Activated naive CD4-positive, alpha-beta T cell treated with Interleukin-2 at 50 U/mL for 16 hours (primary cell): ENCODE data around the gene CLN6.
"Not testable (repeated sequence)": the region's sequence is repeated elsewhere in the genome, so short reads cannot be mapped to it uniquely, and the experiment has no call there.

Experiments
- DNase-seq: peaks from one replicate; pipeline ENCODE4 v3.0.0-alpha.2; 2020

Gene CLN6

DNA sequence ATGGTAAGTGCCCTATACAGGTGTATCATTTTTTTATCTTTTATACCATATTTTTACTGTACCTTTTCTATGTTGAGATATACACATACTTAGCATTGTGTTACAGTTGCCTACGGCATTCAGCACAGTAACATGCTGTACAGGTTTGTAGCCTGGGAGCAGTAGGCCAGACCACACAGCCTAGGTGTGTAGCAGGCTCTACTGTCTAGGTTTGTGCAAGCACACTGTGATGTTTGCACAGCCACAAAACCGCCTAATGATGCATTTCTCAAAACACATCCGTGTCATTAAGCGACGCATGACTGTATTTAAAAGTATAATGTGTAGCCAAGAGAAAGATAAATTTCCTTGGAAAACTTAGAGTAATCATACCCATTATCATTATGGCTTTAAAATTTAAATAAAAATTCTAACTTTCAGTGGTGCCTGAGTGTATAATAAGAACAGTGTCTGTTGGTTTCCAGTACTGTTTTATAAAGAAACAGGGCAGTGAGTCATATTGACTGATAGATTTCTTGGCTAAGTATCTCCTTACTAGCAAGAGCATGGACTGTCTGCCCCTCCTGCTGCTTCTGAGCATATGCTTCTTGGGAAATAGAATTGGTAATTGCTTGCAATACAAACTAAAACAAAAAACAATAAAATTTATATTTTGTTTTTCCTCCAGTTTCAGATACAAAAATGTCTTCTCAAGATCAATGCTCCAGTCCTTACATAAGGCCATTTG lies 42.7 kb downstream of the CLN6 start:
- DNase-seq, result no peak

DNA sequence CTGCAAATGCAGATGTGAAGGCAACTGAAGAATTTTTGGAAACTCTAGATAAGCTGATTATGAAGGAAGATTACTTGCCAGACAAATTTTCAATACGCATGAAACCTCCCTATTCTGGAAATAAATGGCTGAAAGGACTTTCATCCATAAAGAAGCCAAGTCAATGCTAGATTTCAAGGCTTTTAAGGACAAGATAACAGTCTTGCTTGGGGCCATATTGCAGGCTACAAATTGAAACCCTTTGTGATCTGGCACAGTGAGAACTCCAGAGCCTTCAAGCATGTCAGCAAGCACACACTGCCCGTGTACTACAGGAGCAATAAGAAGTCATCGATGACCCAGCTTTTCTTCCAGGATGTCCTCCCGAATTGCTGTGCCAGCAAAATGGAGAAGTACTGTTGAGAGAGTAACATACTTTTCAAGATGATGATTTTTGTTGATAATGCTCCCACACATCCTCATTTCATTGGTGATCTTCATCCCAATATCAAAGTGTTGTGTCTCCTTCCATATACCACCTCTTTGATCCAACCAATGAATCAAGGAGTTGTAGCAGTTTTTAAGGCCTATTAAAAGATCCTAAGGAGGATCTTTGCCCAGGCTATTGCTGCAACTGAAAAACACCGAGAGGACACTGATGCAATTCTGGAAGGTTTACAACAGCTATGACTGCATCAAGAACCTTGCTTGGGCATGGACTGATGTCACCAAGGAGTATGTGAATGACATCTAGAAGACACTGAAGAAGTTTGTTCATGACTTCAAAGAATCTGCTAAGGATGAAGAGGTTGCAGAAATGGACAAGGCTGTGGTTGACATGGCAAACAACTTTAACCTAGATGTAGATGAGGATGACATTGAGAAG lies 44.7 kb downstream of the CLN6 start:
- no peak for DNase-seq

DNA sequence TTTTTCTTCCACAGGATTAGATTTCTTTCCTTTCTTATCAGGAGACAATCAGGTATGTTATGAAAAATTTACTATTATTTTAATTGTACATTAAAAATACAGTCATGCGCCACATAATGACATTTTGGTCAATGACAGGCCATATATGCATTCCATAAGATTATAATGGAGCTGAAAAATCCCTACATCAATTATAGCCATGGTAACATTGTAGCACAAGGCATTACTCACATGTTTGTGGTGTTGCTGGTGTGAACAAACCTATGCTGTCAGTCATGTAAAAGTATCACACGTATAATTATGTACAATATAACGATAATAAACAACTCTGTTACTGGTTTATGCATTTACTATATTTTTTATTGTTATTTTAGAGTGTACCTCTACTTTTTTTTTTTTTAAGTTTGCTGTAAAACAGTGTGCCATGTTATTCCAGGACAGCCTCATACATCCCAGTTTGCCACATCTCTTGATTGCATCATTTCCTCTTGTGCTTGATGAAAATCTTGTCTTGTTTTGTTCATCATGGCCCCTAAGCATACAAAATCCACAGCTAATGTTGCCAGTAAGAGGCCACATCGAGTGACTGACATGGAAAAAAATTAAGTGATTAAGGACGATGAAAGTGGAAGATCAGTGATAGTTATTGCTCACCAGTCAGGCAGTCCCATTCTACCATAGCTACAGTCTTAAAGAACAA lies 45.8 kb downstream of the CLN6 start:
- no peak for DNase-seq

DNA sequence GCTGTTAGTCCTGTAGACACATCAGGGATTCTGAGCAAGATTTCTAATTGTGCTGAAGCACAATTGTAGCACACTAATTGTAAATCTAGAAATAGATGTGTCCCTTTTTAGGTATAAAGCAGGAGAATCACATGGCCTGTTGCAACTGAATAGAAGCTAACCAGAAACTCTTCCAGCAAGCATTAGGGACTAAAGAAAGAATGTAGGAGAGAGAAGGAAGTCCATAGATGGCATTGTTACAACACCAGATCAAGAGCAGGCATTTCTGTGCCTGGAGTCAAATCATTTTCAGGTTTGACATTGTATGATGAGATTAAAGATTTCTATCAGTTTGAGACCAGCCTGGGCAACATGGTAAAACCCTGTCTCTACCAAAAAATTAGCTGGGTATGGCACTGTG lies 51.8 kb downstream of the CLN6 start:
- no peak for DNase-seq

DNA sequence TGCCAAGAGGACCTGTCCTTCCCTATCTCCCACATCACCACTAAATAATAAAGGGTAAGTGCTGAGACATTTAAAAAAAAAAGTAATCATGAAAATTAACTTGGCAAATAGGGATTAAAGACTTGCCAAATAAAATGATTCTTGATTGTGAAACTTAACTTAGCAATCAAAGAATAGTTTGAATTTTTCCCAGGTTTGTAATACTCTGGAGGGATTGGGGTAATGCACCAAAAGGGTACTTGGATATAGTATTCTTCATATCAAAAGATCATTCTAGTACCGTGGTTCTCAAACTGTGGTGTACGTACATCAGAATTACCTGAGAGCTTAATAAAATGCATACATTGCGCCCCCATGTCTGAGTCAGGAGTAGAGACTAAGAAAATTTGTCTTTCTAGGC lies 52.9 kb downstream of the CLN6 start:
- DNase-seq, result no peak

DNA sequence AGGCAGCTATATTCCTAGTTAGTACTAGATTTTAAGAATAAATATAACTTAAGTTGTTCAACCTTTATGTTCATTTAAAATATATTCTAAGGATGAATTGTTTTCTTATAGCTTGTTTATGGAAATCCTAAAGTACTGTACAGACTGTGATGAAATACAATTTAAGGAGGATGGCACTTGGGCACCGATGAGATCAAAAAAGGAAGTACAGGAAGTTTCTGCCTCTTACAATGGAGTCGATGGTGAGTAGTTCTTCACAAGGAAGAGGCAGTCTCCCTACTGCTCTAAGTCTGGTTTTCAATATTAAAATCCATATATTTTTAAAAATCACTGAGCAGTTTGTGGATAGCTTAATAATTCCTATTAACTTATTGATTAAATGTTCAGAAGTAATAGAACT lies 54.0 kb downstream of the CLN6 start:
- no peak for DNase-seq

DNA sequence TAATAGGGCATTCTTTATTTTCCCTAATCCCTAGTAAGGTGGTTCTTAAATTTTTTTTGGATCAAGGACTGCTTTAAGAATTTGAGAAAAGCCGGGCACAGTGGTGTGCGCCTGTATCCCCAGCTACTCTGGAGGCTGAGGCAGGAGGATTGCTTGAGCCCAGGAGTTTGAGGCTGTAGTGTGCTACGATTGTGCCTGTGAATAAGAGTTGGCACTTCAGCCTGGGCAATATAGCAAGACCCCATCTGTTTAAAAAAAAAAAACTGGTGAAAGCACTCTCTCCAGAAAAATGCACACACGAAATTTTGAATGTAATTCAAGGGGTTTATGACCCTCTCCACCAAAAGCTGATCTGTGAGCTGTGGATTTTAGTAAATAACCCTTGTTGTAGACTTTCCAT lies 56.4 kb downstream of the CLN6 start:
- no peak for DNase-seq

DNA sequence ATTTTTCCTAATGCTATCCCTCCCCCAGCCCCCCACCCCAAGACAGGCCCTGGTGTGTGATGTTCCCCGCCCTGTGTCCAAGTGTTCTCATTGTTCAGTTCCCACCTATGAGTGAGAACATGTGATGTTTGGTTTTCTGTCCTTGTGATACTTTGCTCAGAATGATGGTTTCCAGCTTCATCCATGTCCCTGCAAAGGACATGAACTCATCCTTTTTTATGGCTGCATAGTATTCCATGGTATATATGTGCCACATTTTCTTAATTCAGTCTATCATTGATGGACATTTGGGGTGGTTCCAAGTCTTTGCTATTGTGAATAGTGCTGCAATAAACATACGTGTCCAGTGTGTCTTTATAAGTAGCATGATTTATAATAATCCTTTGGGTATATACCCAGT lies 57.5 kb downstream of the CLN6 start:
- not testable (repeated sequence) for DNase-seq

DNA sequence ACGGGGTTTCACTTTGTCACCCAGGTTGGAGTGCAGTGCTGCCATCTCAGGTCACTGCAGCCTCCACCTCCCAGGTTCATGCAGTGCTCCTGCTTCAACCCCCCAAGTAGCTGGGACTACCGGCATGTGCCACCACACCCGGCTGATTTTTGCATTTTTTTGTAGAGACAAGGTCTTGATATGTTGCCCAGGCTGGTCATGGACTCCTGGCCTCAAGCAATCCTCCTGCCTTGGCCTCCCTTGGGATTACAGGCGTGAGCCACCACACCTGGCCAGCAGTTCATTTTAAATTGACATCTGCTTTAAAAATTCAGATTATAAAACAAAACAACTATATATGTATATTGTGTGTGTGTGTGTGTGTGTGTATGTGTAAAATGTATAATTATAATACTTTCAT lies 62.7 kb downstream of the CLN6 start:
- no peak for DNase-seq

DNA sequence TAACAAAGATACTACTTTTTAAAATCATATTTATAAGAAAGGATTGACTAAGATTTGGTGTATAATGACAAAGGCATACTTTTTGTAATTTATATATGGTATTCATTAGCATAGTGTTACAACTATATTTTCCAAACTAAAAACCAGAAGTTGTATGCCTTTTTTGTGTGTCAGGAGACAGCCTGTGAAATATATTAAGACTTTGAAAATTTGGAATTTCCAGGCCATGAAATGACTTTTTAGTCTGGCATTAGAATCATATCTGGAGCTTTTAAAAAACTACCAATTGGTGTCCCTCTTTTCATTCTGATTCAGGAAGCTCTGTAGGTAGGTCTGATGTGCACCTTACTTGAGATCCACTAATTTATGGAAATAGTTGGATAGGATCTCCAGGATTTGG lies 66.3 kb downstream of the CLN6 start:
- DNase-seq, result no peak

DNA sequence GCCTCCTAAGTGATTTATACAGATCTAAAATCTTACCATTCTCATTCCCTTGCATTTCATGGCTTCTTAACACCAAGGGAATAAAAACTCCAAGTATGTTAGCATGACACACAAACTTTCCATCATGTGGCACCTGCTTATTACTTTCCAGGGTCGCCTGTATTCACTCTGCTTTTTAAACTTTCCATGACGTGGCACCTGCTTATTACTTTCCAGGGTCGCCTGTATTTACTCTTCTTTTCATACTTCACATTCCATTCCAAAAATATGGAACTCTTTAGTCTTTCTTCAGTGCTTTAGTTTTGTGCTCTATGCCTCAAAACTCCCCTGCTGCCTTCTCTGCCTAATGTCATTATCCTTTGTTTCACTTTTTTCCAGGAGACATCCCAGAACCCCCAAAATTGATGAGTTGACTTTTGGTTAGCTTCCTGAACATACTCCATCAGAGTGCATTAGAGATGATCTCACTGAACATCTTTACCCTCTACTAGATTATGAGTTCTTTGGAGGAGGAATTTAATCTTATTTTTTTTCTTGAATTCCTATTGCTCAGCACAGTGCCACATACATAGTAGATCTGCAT lies 71.4 kb downstream of the CLN6 start:
- no peak for DNase-seq

DNA sequence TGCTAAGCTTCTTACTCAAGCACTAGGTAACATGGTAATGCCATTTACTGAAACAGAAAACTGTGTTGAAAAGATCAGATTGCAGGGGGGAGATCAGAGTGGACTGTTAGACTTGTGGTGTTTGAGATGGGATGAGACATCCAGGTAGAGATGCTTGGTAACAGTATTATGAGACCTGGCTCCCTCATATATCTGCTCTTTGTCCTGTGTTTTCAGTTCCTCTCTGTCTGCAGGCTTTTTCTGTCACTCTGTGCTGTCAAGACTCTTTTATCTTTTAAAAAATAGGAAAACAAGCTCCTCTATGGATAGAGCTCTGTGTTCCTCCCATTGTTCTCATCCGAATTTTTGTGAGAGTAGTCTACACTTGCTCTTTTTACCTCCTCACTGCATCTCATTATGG lies 72.5 kb downstream of the CLN6 start:
- no peak for DNase-seq
